Type B pancreatic cell (in vitro differentiated cells): Measurements from ENCODE around the gene APC2. TPM values are rescaled to one million over a fixed set of nuclear protein-coding genes. Genes with fewer than 3 reads are reported as not detected.
A peak's percentile ranks its signal among the peaks of the same experiment; 100 is the strongest.
"Not testable (repeated sequence)": the region's sequence is repeated elsewhere in the genome, so short reads cannot be mapped to it uniquely, and the experiment has no call there.

Source experiments
- DNase-seq: peaks from one replicate; pipeline ENCODE4 v3.0.0; 2021; ENCODE audit warnings: mixed read lengths; ENCODE audit not compliant: unreplicated experiment; ENCODE audit errors: extremely low spot score
- H3K27ac Mint-ChIP-seq: 2 replicates; pipeline ENCODE4 v1.8.0; 2021; ENCODE audit warnings: mild to moderate bottlenecking, mixed read lengths
- H3K27me3 Mint-ChIP-seq: 2 replicates; pipeline ENCODE4 v1.8.0; 2021; ENCODE audit warnings: mixed read lengths
- H3K36me3 Mint-ChIP-seq: 2 replicates; pipeline ENCODE4 v1.8.0; 2021; ENCODE audit warnings: mixed read lengths
- H3K4me1 Mint-ChIP-seq: one replicate; pipeline ENCODE4 v1.8.0; 2021; ENCODE audit warnings: mixed read lengths; ENCODE audit not compliant: unreplicated experiment
- H3K4me3 Mint-ChIP-seq: 2 replicates; pipeline ENCODE4 v1.8.0; 2021; ENCODE audit warnings: mild to moderate bottlenecking, mixed read lengths
- H3K9me3 Mint-ChIP-seq: 2 replicates; pipeline ENCODE4 v1.8.0; 2021; ENCODE audit warnings: mixed read lengths
- total RNA-seq: library from RNA; stranded (reverse); gene quantifications from 2 replicates; pipeline ENCODE4 v1.2.1, GENCODE V29; 2021; ENCODE audit warnings: low replicate concordance
- TF ChIP-seq, protein P1 (sequence below): fragments of 200-600 bp; sonication (generic); conservative IDR thresholded peaks from 2 replicates; pipeline ENCODE4 v1.5.0; 2021; ENCODE audit warnings: antibody characterized with exemption, mild to moderate bottlenecking

Gene APC2
- total RNA-seq, 1 donor from 2014 or later = 9.2 TPM

DNA sequence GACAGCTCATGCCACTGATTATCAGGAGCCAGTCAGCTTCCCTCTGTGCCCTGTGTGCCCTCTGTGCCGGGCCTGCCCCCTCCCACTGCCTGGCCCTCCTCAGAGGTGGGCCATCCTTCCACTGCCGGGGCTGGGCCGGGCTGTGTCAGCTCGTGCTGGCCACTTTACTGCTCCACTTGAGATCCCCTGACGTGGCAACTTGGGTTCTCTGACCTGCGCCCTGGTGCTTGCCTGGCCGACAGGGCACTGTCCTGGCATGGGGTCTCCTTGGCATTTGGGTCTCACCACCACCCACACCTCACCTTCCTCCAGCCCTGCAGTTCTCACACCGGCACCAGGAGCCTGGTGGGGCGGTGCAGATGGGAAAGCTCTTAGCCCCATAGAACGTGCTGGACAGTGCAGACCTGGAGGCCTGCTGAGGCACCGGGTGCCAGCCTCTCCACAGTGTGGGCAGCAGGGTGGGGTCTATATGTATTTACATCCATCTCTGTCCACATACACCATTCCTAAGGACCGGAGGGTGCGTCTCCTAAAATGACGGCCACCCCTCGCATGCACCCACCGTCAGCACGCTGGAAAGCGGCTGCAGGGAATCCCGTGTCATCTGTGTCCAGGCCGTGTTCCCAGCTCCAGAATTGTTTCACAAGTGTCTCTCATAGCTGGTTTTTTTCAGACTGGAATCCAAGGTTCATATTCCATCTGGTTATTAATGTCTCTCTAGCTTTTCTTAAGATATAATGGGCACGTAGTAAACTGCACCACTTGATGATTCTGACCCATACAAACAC, 30.8 kb upstream of the APC2 start:
- no peak for DNase-seq
- H3K4me1 Mint-ChIP-seq = peaks cover 34% of the 10 kb centered on the region
- peaks cover 17% of the 10 kb centered on the region for H3K36me3 Mint-ChIP-seq
- H3K27ac Mint-ChIP-seq = peak overlapping the region; percentile 53
- TF ChIP-seq, protein P1, sequence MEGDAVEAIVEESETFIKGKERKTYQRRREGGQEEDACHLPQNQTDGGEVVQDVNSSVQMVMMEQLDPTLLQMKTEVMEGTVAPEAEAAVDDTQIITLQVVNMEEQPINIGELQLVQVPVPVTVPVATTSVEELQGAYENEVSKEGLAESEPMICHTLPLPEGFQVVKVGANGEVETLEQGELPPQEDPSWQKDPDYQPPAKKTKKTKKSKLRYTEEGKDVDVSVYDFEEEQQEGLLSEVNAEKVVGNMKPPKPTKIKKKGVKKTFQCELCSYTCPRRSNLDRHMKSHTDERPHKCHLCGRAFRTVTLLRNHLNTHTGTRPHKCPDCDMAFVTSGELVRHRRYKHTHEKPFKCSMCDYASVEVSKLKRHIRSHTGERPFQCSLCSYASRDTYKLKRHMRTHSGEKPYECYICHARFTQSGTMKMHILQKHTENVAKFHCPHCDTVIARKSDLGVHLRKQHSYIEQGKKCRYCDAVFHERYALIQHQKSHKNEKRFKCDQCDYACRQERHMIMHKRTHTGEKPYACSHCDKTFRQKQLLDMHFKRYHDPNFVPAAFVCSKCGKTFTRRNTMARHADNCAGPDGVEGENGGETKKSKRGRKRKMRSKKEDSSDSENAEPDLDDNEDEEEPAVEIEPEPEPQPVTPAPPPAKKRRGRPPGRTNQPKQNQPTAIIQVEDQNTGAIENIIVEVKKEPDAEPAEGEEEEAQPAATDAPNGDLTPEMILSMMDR = no peak
- H3K27me3 Mint-ChIP-seq = peaks cover 4% of the 10 kb centered on the region
- H3K9me3 Mint-ChIP-seq = no peaks in the 10 kb centered on the region
- no peak overlapping the region for H3K4me3 Mint-ChIP-seq

DNA sequence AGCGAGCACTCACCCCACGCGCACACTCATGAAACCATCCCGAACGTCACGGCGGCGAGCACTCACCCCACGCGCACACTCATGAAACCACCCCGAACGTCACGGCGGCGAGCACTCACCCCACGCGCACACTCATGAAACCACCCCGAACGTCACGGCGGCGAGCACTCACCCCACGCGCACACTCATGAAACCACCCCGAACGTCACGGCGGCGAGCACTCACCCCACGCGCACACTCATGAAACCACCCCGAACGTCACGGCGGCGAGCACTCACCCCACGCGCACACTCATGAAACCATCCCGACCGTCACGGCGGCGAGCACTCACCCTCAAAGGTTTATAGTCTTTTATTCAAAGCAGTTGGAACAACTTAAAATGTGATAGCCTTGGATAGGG, 29.8 kb upstream of the APC2 start:
- not testable (repeated sequence) for DNase-seq, H3K4me3 Mint-ChIP-seq, H3K9me3 Mint-ChIP-seq, H3K27ac Mint-ChIP-seq, H3K27me3 Mint-ChIP-seq
- peaks cover 34% of the 10 kb centered on the region for H3K4me1 Mint-ChIP-seq
- H3K36me3 Mint-ChIP-seq = peaks cover 20% of the 10 kb centered on the region

DNA sequence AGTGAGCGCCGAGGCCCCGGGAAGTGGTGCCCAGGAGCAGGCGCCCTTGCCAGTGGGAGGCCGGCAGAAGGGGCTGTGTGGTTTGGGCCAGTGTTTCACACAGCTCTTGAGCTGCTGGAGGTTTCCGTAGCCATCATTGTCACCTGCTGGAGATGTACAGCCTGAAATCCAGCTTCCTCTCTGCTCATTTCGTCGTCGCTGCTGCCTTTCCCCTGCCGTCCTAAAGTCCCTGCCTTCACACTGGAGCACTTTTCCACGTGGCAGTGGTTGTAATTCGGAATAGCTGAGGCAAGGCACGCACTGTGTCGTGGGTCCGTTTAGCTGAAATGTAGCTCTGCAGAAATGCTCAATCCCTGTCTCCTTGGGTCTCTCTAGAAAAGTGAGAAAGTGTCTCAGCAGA, 29.3 kb upstream of the APC2 start:
- Mint-ChIP-seq H3K27me3 (no peaks in the 10 kb centered on the region), H3K27ac (no peak overlapping the region), H3K36me3 (peaks cover 21% of the 10 kb centered on the region), H3K4me3 (no peak overlapping the region), H3K4me1 (peaks cover 30% of the 10 kb centered on the region), H3K9me3 (no peaks in the 10 kb centered on the region)
- DNase-seq = no peak
- TF ChIP-seq, protein P1 = no peak

DNA sequence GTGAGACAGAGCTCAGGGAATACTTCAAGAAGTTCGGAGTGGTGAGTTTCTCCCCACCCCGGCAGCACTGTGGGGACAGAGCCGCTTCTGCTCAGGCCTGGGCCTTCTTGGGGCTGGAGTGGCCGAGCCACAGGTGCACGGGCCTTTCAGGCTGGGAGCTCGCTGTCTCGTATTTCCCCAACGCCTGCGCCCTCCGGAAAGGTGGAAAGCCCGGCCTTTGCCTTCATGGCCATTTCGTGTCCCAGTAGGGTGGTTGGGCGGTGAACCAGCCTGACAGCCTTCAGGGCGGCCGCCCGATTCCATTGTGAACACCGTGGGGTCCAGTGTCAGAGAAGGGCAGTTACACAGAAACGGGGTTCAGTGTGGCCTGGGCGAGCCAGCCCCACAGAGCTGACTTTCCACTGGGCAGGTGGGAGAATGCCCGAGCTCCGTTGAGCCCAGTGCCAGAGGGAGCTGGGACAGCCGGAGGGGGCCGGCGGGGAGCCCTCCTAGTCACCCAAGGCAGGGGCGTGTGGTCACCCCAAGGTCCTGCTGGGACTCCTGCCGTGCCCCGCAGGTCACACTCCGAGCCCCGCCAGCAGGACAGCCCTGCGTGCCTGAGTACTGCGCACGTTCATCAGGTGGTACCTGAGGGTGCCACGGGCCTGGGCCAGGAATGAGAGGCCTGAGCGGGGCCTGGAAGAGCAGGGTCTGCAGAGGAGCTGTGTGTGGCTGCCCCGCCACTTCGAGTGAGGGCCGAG, 28.5 kb upstream of the APC2 start:
- no peak overlapping the region for H3K4me3 Mint-ChIP-seq
- H3K27ac Mint-ChIP-seq = no peak overlapping the region
- H3K27me3 Mint-ChIP-seq = no peaks in the 10 kb centered on the region
- TF ChIP-seq, protein P1 = no peak
- no peak for DNase-seq
- H3K36me3 Mint-ChIP-seq = peaks cover 24% of the 10 kb centered on the region
- H3K4me1 Mint-ChIP-seq = peaks cover 23% of the 10 kb centered on the region
- no peaks in the 10 kb centered on the region for H3K9me3 Mint-ChIP-seq

DNA sequence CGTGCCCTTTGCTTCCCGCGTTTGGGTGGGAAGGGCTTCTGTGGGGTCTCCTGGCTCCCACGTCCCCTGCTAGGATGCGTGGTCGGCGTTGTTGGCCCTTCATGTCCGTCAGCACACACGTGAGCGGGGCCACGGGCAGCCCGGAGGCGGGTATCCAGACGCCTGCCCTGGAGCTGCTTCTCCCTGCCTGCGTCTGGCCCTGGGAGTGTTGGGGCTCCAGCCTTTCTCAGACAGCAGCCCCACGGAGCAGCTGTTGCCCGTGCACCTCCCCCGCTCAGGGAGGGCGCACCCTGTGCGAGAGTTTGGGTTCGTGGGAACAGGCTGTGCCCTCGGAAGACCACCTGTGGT, 28.0 kb upstream of the APC2 start:
- Mint-ChIP-seq H3K27me3 (no peaks in the 10 kb centered on the region), H3K9me3 (no peaks in the 10 kb centered on the region), H3K4me1 (peaks cover 22% of the 10 kb centered on the region), H3K36me3 (peaks cover 24% of the 10 kb centered on the region), H3K27ac (no peak overlapping the region), H3K4me3 (no peak overlapping the region)
- no peak for DNase-seq
- TF ChIP-seq, protein P1 = no peak

DNA sequence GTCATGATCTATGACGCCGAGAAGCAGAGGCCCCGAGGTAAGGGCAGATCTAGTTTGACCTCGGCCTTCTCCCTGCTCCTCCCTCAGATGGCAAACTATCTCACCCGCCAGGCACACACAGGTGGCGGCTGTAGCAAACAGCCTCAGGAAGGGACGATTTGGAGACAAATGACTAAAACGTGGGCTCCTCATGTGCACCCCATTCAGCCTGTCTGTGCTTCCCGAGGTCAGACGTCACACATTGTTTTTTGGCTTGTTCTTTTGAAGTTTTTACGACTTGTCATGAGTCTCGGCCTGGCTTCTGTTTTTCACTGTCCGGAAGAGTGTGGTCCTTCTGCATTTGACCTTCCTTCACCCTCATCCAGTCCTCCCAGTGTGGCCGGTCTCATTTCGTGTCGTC, 27.6 kb upstream of the APC2 start:
- no peak overlapping the region for H3K4me3 Mint-ChIP-seq

More for the DNA sequence above, 27.6 kb upstream of the APC2 start:
- Mint-ChIP-seq H3K4me1 (peaks cover 20% of the 10 kb centered on the region), H3K36me3 (peaks cover 24% of the 10 kb centered on the region), H3K9me3 (no peaks in the 10 kb centered on the region), H3K27ac (no peak overlapping the region), H3K27me3 (no peaks in the 10 kb centered on the region)
- no peak for DNase-seq
- TF ChIP-seq, protein P1 = no peak
